Parathyroid adenoma (tissue), 2 donors: ENCODE results near the gene TTC21A.

Source experiments
- H2AFZ ChIP-seq: fragments of 300-600 bp; sonication (generic); one replicate; pipeline ENCODE4 v1.7.0; 2017; ENCODE audit warnings: antibody characterized with exemption, mild to moderate bottlenecking
- H3K27ac ChIP-seq: fragments of 300-600 bp; sonication (generic); one replicate; pipeline ENCODE4 v1.7.0; 2017
- H3K27me3 ChIP-seq: fragments of 300-600 bp; sonication (generic); one replicate; pipeline ENCODE4 v1.7.0; 2017; ENCODE audit warnings: low read length; ENCODE audit not compliant: control insufficient read depth, insufficient read depth
- H3K36me3 ChIP-seq: fragments of 300-600 bp; sonication (generic); one replicate; pipeline ENCODE4 v1.7.0; 2017; ENCODE audit warnings: low read length; ENCODE audit not compliant: control insufficient read depth, insufficient read depth
- H3K4me1 ChIP-seq: fragments of 300-600 bp; sonication (generic); one replicate; pipeline ENCODE4 v1.7.0; 2017; ENCODE audit warnings: control low read depth
- H3K4me2 ChIP-seq: fragments of 300-600 bp; sonication (generic); one replicate; pipeline ENCODE4 v1.7.0; 2017; ENCODE audit warnings: low read length
- H3K4me3 ChIP-seq: fragments of 300-600 bp; sonication (generic); one replicate; pipeline ENCODE4 v1.7.0; 2017; ENCODE audit warnings: low read depth, low read length
- H3K79me2 ChIP-seq: fragments of 300-600 bp; sonication (generic); one replicate; pipeline ENCODE4 v1.7.0; 2017; ENCODE audit warnings: control low read depth
- H3K9ac ChIP-seq: fragments of 300-600 bp; sonication (generic); one replicate; pipeline ENCODE4 v1.7.0; 2017; ENCODE audit warnings: mild to moderate bottlenecking
- H3K9me3 ChIP-seq: fragments of 300-600 bp; sonication (generic); one replicate; pipeline ENCODE4 v1.7.0; 2017; ENCODE audit warnings: low read length; ENCODE audit not compliant: control insufficient read depth
- TF ChIP-seq, protein P1 (sequence below): fragments of 300-600 bp; sonication (generic); IDR thresholded peaks from one replicate; pipeline ENCODE4 v1.7.0; 2017; ENCODE audit warnings: antibody characterized with exemption, mild to moderate bottlenecking
- donor health status: primary hyperparathyroidism.

TTC21A gene

DNA sequence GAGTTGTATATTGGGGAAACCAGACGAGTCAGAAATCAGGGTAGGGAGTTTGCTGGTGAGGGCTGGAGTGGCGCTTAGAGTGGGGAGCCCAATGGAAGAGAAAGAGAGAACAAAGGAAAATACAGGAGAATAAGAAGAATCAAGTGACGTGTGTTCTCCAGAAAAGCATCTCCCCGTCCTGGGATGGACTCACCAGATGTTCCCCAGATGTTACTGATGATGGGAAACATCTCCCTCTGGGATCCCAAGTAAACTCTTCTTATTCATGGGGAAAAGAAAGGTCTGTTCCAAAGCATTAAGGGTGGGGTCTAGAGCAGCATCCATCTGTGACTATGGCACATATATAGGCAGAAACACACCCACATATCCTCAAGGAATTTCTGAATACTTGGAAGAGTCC lies 48.9 kb downstream of the TTC21A start:
- no peaks in the 10 kb centered on the region for H3K9me3 ChIP-seq
- peaks cover 17% of the 10 kb centered on the region for H3K4me1 ChIP-seq
- peaks cover 8% of the 10 kb centered on the region for H3K79me2 ChIP-seq
- H3K36me3 ChIP-seq = no peaks in the 10 kb centered on the region
- TF ChIP-seq, protein P1, sequence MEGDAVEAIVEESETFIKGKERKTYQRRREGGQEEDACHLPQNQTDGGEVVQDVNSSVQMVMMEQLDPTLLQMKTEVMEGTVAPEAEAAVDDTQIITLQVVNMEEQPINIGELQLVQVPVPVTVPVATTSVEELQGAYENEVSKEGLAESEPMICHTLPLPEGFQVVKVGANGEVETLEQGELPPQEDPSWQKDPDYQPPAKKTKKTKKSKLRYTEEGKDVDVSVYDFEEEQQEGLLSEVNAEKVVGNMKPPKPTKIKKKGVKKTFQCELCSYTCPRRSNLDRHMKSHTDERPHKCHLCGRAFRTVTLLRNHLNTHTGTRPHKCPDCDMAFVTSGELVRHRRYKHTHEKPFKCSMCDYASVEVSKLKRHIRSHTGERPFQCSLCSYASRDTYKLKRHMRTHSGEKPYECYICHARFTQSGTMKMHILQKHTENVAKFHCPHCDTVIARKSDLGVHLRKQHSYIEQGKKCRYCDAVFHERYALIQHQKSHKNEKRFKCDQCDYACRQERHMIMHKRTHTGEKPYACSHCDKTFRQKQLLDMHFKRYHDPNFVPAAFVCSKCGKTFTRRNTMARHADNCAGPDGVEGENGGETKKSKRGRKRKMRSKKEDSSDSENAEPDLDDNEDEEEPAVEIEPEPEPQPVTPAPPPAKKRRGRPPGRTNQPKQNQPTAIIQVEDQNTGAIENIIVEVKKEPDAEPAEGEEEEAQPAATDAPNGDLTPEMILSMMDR = no peak
- H3K4me2 ChIP-seq = no peak overlapping the region
- H3K27me3 ChIP-seq = no peaks in the 10 kb centered on the region
- H3K27ac ChIP-seq = no peak overlapping the region
- no peak overlapping the region for H3K4me3 ChIP-seq
- H3K9ac ChIP-seq = no peak overlapping the region
- no peak overlapping the region for H2AFZ ChIP-seq

GRCh38 chr3:39157359-39157758 lies 49.9 kb downstream of the TTC21A start:
- Histone ChIP-seq H3K9me3 (no peaks in the 10 kb centered on the region), H2AFZ (no peak overlapping the region), H3K4me2 (no peak overlapping the region), H3K27ac (no peak overlapping the region), H3K79me2 (peaks cover 2% of the 10 kb centered on the region), H3K4me3 (no peak overlapping the region), H3K4me1 (peaks cover 11% of the 10 kb centered on the region), H3K36me3 (no peaks in the 10 kb centered on the region), H3K9ac (no peak overlapping the region), H3K27me3 (no peaks in the 10 kb centered on the region)
- TF ChIP-seq, protein P1 = no peak

DNA sequence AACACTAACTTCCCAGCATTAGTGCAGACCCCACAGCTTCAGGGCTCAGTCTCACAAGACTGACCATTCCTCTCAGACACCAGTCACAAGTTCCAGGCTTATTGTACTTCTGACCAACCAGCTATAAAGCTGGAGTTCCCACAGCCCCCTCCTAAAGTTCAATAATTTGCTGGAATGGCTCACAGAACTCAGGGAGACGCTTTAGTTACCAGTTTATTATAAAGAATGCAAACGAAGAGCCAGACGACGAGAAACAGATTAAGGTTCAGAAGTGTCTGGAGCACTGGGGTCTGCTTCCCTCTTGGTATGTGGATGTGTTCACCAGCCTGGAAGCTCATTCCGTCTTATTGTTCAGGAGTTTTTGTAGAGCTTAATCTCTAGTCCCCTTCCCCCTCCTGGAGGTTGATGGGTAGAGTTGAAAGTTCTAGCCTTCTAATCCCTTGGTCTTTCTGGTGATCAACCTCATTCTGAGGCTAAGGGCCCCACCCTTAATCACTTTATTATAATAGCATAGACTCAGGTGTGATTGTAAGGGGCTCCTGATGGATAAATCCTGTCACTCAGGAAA lies 50.8 kb downstream of the TTC21A start:
- H3K4me1 ChIP-seq = peaks cover 11% of the 10 kb centered on the region
- no peak overlapping the region for H3K4me3 ChIP-seq
- H3K9ac ChIP-seq = no peak overlapping the region
- no peak overlapping the region for H3K27ac ChIP-seq
- no peaks in the 10 kb centered on the region for H3K79me2 ChIP-seq
- no peaks in the 10 kb centered on the region for H3K36me3 ChIP-seq
- no peak overlapping the region for H3K4me2 ChIP-seq
- TF ChIP-seq, protein P1 = no peak
- H3K27me3 ChIP-seq = no peaks in the 10 kb centered on the region
- H2AFZ ChIP-seq = no peak overlapping the region
- no peaks in the 10 kb centered on the region for H3K9me3 ChIP-seq

DNA sequence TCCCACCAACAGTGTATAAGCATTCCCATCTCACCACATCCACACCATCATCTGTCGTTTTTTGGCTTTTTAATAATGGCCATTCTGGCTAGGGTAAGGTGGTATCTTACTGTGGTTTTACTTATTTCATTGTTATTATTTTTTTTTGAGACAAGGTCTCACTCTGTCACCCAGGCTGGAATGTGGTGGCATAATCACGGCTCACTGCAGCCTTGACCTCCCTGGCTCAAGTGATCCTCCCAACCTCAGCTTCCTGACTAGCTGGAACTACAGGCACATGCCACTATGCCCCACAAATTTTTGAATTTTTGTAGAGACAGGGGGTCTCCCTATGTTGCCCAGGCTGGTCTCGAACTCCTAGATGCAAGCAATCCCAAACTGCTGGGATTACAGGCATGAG lies 56.9 kb downstream of the TTC21A start:
- H3K36me3 ChIP-seq = no peaks in the 10 kb centered on the region
- no peak overlapping the region for H3K4me2 ChIP-seq
- no peaks in the 10 kb centered on the region for H3K79me2 ChIP-seq
- H3K4me1 ChIP-seq = peaks cover 5% of the 10 kb centered on the region
- H3K4me3 ChIP-seq = no peak overlapping the region
- no peak overlapping the region for H2AFZ ChIP-seq
- no peak overlapping the region for H3K9ac ChIP-seq
- H3K27me3 ChIP-seq = no peaks in the 10 kb centered on the region
- no peaks in the 10 kb centered on the region for H3K9me3 ChIP-seq
- TF ChIP-seq, protein P1 = no peak
- H3K27ac ChIP-seq = no peak overlapping the region

DNA sequence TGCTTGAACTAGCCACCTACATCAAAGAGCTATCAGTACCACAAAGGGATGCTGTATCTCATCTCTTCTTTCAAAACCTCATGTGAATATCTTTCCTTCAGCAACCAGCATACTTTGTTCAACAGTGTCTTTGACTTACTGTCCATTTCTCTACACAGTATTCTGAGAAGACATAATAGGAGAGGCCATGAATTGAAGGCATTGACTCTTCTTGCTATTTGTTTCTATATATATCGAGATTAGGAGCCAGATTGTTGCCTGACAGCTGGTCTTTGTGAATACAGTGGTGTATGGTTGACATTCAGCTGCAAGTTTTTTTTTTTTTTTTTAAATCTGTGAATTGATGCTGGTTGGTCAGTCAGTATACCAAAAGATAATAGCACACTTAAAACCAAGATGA lies 58.0 kb downstream of the TTC21A start:
- no peaks in the 10 kb centered on the region for H3K9me3 ChIP-seq
- no peak overlapping the region for H3K9ac ChIP-seq
- no peak overlapping the region for H3K4me3 ChIP-seq
- H3K27ac ChIP-seq = no peak overlapping the region
- H3K27me3 ChIP-seq = no peaks in the 10 kb centered on the region
- no peaks in the 10 kb centered on the region for H3K36me3 ChIP-seq
- no peaks in the 10 kb centered on the region for H3K79me2 ChIP-seq
- TF ChIP-seq, protein P1 = no peak
- H3K4me1 ChIP-seq = no peaks in the 10 kb centered on the region
- H3K4me2 ChIP-seq = no peak overlapping the region
- H2AFZ ChIP-seq = no peak overlapping the region
